WTC11 (cell line): Measurements from ENCODE around the gene RCL1. TPM values are rescaled to one million over a fixed set of nuclear protein-coding genes. Genes with fewer than 3 reads are reported as not detected.

ENCODE experiments used
- ATAC-seq: fragments of 200-7000 bp; cut with Tn5 transposase; 2 replicates; pipeline ENCODE4 v1.10.0; 2021; ENCODE audit warnings: mild to moderate bottlenecking, moderate library complexity
- CTCF ChIA-PET: fragments of 300-600 bp; sonication (Branson Sonifier 250); formaldehyde crosslinking; loops from one replicate; lab custom pipeline; 2021; ENCODE audit warnings: antibody characterized with exemption; lab: Charles Lee
- POLR2A ChIA-PET: fragments of 350-600 bp; sonication (Branson Sonifier 250); formaldehyde crosslinking; loops from one replicate; lab custom pipeline; 2021; ENCODE audit warnings: antibody characterized with exemption; lab: Charles Lee
- DNase-seq: peaks from one replicate; pipeline ENCODE4 v3.0.0; 2021; ENCODE audit warnings: low spot score
- H3K27ac Mint-ChIP-seq: 2 replicates; pipeline ENCODE4 v1.8.0; 2021; ENCODE audit warnings: mixed read lengths
- H3K27me3 Mint-ChIP-seq: 2 replicates; pipeline ENCODE4 v1.8.0; 2021; ENCODE audit warnings: low read depth, mild to moderate bottlenecking, moderate library complexity, mixed read lengths
- H3K36me3 Mint-ChIP-seq: 2 replicates; pipeline ENCODE4 v1.8.0; 2021; ENCODE audit warnings: mixed read lengths
- H3K4me1 Mint-ChIP-seq: 2 replicates; pipeline ENCODE4 v1.8.0; 2022; ENCODE audit warnings: mixed read lengths
- H3K4me3 Mint-ChIP-seq: 2 replicates; pipeline ENCODE4 v1.8.0; 2021; ENCODE audit warnings: mild to moderate bottlenecking, moderate library complexity, mixed read lengths
- H3K9me3 Mint-ChIP-seq: 2 replicates; pipeline ENCODE4 v1.8.0; 2021; ENCODE audit warnings: mixed read lengths
- EMX1 ChIP-seq: fragments of 250-450 bp; sonication (Bioruptor Pico); IDR thresholded peaks from 2 replicates; pipeline ENCODE4 v1.8.0; 2021; ENCODE audit warnings: mild to moderate bottlenecking
- MYBL2 ChIP-seq: sonication (generic); formaldehyde crosslinking; IDR thresholded peaks from 2 replicates; pipeline ENCODE4 v1.8.1; 2023; ENCODE audit warnings: mild to moderate bottlenecking, moderate library complexity, missing genetic modification reagents
- NFATC4 ChIP-seq: fragments of 250-450 bp; sonication (Bioruptor Pico); IDR thresholded peaks from 2 replicates; pipeline ENCODE4 v1.9.0; 2021; ENCODE audit warnings: mild to moderate bottlenecking
- NR1H2 ChIP-seq: sonication (generic); formaldehyde crosslinking; IDR thresholded peaks from 2 replicates; pipeline ENCODE4 v1.9.0; 2021; ENCODE audit warnings: mild to moderate bottlenecking, moderate library complexity, missing genetic modification reagents
- OVOL2 ChIP-seq: fragments of 250-450 bp; sonication (Bioruptor Pico); IDR thresholded peaks from 2 replicates; pipeline ENCODE4 v1.9.0; 2021; ENCODE audit warnings: mild to moderate bottlenecking, borderline replicate concordance
- PRRX2 ChIP-seq: fragments of 250-450 bp; sonication (Bioruptor Pico); IDR thresholded peaks from 2 replicates; pipeline ENCODE4 v1.8.0; 2021; ENCODE audit warnings: mild to moderate bottlenecking
- RORB ChIP-seq: fragments of 250-450 bp; sonication (Bioruptor Pico); IDR thresholded peaks from 2 replicates; pipeline ENCODE4 v1.9.0; 2021; ENCODE audit warnings: mild to moderate bottlenecking
- SMAD3 ChIP-seq: sonication (generic); formaldehyde crosslinking; IDR thresholded peaks from 2 replicates; pipeline ENCODE4 v1.8.0; 2022; ENCODE audit warnings: missing genetic modification reagents, mild to moderate bottlenecking, borderline replicate concordance
- TEAD1 ChIP-seq: sonication (generic); formaldehyde crosslinking; IDR thresholded peaks from 2 replicates; pipeline ENCODE4 v1.8.0; 2022; ENCODE audit warnings: mild to moderate bottlenecking, missing genetic modification reagents
- ZNF121 ChIP-seq: sonication (generic); formaldehyde crosslinking; IDR thresholded peaks from 2 replicates; pipeline ENCODE4 v1.8.0; 2023; ENCODE audit warnings: missing genetic modification reagents
- ZNF219 ChIP-seq: sonication (generic); formaldehyde crosslinking; IDR thresholded peaks from 2 replicates; pipeline ENCODE4 v1.8.0; 2023; ENCODE audit warnings: missing genetic modification reagents, mild to moderate bottlenecking, borderline replicate concordance
- ZNF232 ChIP-seq: sonication (generic); formaldehyde crosslinking; IDR thresholded peaks from 2 replicates; pipeline ENCODE4 v1.8.0; 2022; ENCODE audit warnings: mild to moderate bottlenecking, missing genetic modification reagents
- ZNF396 ChIP-seq: fragments of 250-450 bp; sonication (Bioruptor Pico); IDR thresholded peaks from 2 replicates; pipeline ENCODE4 v1.8.0; 2021; ENCODE audit warnings: mild to moderate bottlenecking, moderate library complexity, borderline replicate concordance
- total RNA-seq: library from RNA; stranded (reverse); gene quantifications from 3 replicates; pipeline ENCODE4 v1.2.3, GENCODE V29; 2021
- TF ChIP-seq, protein P1 (sequence below): sonication (generic); formaldehyde crosslinking; IDR thresholded peaks from 2 replicates; pipeline ENCODE4 v1.8.1; 2023; ENCODE audit warnings: mild to moderate bottlenecking, missing genetic modification reagents, moderate library complexity
- TF ChIP-seq, protein P2 (sequence below): sonication (generic); formaldehyde crosslinking; IDR thresholded peaks from 2 replicates; pipeline ENCODE4 v1.8.1; 2022; ENCODE audit warnings: mild to moderate bottlenecking, moderate library complexity, missing genetic modification reagents
- TF ChIP-seq, protein P3 (sequence below): sonication (generic); formaldehyde crosslinking; IDR thresholded peaks from 2 replicates; pipeline ENCODE4 v1.8.0; 2023; ENCODE audit warnings: missing genetic modification reagents, mild to moderate bottlenecking, borderline replicate concordance
- TF ChIP-seq, protein P4 (sequence below): sonication (generic); formaldehyde crosslinking; IDR thresholded peaks from 2 replicates; pipeline ENCODE4 v1.8.1; 2023; ENCODE audit warnings: mild to moderate bottlenecking, missing genetic modification reagents
- TF ChIP-seq, protein P5 (sequence below): sonication (generic); formaldehyde crosslinking; IDR thresholded peaks from 2 replicates; pipeline ENCODE4 v1.8.0; 2022; ENCODE audit warnings: mild to moderate bottlenecking, missing genetic modification reagents
- TF ChIP-seq, protein P6 (sequence below): sonication (generic); formaldehyde crosslinking; IDR thresholded peaks from 2 replicates; pipeline ENCODE4 v1.8.1; 2022; ENCODE audit warnings: low read depth, missing genetic modification reagents, borderline replicate concordance
- TF ChIP-seq, protein P7 (sequence below): sonication (generic); formaldehyde crosslinking; conservative IDR thresholded peaks from 2 replicates; pipeline ENCODE4 v1.8.1; 2023; ENCODE audit warnings: mild to moderate bottlenecking, low read depth, missing genetic modification reagents, moderate library complexity

Gene RCL1
- total RNA-seq, 1 experiment from 2014 or later = 27.2 TPM

DNA sequence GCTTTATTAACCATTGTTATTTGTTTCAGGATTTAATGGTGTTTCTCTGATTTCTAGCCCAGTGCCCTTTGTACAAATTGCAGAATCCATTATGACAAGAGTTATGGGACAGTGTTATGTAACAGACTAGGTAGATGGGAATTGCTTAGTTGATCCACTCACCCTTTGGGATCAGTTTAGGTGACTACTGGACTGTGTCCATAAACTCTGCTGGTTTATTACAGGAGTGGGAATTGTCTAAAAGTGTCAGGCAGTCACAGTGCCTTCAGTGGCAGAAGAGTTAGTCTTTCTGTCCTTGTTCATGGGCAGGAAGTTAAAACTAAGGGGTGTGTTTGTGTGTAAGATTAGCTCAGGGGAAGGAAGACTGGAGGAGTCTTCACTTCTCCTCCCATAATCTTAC, 29.3 kb downstream of the RCL1 start (continued):
- TF ChIP-seq, protein P1, sequence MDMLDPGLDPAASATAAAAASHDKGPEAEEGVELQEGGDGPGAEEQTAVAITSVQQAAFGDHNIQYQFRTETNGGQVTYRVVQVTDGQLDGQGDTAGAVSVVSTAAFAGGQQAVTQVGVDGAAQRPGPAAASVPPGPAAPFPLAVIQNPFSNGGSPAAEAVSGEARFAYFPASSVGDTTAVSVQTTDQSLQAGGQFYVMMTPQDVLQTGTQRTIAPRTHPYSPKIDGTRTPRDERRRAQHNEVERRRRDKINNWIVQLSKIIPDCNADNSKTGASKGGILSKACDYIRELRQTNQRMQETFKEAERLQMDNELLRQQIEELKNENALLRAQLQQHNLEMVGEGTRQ = no peak
- no peak for TF ChIP-seq RORB (CRISPR knock-in tag)
- no peak for TF ChIP-seq EMX1
- no peak for TF ChIP-seq ZNF121 (CRISPR knock-in tag)

DNA sequence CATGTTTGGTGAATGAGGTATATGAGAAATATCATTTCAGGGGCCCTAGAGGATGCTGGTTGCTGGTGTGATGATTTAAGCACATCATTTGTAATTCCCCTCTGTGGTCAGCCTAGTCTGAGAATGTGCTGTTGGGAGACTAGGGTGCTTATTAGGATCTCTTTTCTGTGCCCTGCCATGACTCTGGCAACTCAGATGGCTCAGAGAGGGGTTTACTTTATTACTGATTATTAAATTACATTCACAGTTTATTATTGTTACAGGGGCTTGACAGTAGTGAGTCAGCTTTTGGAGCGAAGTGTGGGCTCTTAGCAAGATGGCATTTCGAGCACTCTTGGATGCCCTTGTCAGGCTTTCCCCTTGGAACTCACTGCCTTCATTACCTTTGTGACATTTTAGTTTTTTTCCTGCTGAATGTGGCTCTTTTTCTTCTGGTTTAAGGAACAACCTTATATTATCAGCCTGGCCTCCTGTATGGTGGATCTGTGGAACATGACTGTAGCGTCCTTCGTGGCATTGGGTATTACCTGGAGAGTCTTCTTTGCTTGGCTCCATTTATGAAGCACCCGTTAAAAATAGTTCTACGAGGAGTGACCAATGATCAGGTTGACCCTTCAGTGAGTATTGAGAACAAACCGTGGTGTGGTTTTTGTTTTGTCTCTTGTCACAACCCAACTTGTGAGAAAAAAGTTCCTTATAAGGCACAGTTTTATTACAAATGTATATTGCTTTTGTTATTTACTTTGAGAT, 33.8 kb downstream of the RCL1 start:
- TF ChIP-seq, protein P2, sequence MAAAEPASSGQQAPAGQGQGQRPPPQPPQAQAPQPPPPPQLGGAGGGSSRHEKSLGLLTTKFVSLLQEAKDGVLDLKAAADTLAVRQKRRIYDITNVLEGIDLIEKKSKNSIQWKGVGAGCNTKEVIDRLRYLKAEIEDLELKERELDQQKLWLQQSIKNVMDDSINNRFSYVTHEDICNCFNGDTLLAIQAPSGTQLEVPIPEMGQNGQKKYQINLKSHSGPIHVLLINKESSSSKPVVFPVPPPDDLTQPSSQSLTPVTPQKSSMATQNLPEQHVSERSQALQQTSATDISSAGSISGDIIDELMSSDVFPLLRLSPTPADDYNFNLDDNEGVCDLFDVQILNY (CRISPR knock-in tag) = no peak
- no peak for TF ChIP-seq RORB (CRISPR knock-in tag)
- no peak overlapping the region for H3K4me3 Mint-ChIP-seq
- H3K36me3 Mint-ChIP-seq = peaks cover 3% of the 10 kb centered on the region; the same call in 1 of the 2 replicates
- ATAC-seq (no peak), DNase-seq (no peak)
- ChIA-PET POLR2A (no interaction called here), CTCF (no interaction called here)
- no peaks in the 10 kb centered on the region for H3K9me3 Mint-ChIP-seq
- peaks cover 23% of the 10 kb centered on the region for H3K4me1 Mint-ChIP-seq
- H3K27me3 Mint-ChIP-seq = no peaks in the 10 kb centered on the region
- H3K27ac Mint-ChIP-seq = no peak overlapping the region

DNA sequence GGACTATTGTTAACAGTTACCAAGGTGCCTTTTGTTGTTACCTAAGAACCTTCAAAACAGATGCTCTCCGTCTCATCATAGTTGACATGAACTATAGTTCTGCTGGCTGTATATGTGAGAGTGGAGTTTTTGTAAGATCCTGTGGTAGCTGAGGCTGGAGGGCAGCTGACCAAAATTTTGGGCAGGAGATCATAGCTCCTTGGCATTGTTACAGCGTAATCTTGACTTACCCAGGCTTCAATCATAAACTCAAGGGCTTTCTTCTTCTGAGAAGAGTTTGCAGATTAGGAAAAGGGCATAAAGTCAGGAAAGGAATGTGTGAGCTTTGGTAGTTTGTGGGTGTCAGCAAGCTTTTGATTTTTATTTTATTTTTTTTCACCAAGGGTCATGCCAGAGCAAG, 34.5 kb downstream of the RCL1 start:
- Mint-ChIP-seq H3K36me3 (peaks cover 3% of the 10 kb centered on the region; the same call in 1 of the 2 replicates), H3K4me1 (peaks cover 19% of the 10 kb centered on the region), H3K4me3 (no peak overlapping the region), H3K27me3 (no peaks in the 10 kb centered on the region), H3K9me3 (no peaks in the 10 kb centered on the region), H3K27ac (no peak overlapping the region)
- DNase-seq = no peak
- ChIA-PET CTCF (interaction anchor here (0.6 to 0.8 kb wide), 3 partner anchors 67 to 946 kb away, joined by 3 to 6 read pairs (median 4); no protein-coding TSS in a partner anchor), POLR2A (no interaction called here)
- no peak for ATAC-seq
- TF ChIP-seq, protein P3, sequence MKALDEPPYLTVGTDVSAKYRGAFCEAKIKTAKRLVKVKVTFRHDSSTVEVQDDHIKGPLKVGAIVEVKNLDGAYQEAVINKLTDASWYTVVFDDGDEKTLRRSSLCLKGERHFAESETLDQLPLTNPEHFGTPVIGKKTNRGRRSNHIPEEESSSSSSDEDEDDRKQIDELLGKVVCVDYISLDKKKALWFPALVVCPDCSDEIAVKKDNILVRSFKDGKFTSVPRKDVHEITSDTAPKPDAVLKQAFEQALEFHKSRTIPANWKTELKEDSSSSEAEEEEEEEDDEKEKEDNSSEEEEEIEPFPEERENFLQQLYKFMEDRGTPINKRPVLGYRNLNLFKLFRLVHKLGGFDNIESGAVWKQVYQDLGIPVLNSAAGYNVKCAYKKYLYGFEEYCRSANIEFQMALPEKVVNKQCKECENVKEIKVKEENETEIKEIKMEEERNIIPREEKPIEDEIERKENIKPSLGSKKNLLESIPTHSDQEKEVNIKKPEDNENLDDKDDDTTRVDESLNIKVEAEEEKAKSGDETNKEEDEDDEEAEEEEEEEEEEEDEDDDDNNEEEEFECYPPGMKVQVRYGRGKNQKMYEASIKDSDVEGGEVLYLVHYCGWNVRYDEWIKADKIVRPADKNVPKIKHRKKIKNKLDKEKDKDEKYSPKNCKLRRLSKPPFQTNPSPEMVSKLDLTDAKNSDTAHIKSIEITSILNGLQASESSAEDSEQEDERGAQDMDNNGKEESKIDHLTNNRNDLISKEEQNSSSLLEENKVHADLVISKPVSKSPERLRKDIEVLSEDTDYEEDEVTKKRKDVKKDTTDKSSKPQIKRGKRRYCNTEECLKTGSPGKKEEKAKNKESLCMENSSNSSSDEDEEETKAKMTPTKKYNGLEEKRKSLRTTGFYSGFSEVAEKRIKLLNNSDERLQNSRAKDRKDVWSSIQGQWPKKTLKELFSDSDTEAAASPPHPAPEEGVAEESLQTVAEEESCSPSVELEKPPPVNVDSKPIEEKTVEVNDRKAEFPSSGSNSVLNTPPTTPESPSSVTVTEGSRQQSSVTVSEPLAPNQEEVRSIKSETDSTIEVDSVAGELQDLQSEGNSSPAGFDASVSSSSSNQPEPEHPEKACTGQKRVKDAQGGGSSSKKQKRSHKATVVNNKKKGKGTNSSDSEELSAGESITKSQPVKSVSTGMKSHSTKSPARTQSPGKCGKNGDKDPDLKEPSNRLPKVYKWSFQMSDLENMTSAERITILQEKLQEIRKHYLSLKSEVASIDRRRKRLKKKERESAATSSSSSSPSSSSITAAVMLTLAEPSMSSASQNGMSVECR (CRISPR knock-in tag) = no peak
- TF ChIP-seq SMAD3 (no peak), NR1H2 (no peak), PRRX2 (CRISPR knock-in tag) (no peak), ZNF232 (CRISPR knock-in tag) (no peak), TEAD1 (no peak), MYBL2 (CRISPR knock-in tag) (no peak), ZNF396 (CRISPR knock-in tag) (no peak), ZNF219 (CRISPR knock-in tag) (no peak), NFATC4 (CRISPR knock-in tag) (no peak), OVOL2 (CRISPR knock-in tag) (no peak)
- TF ChIP-seq, protein P4, sequence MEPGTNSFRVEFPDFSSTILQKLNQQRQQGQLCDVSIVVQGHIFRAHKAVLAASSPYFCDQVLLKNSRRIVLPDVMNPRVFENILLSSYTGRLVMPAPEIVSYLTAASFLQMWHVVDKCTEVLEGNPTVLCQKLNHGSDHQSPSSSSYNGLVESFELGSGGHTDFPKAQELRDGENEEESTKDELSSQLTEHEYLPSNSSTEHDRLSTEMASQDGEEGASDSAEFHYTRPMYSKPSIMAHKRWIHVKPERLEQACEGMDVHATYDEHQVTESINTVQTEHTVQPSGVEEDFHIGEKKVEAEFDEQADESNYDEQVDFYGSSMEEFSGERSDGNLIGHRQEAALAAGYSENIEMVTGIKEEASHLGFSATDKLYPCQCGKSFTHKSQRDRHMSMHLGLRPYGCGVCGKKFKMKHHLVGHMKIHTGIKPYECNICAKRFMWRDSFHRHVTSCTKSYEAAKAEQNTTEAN = no peak
- TF ChIP-seq, protein P5, sequence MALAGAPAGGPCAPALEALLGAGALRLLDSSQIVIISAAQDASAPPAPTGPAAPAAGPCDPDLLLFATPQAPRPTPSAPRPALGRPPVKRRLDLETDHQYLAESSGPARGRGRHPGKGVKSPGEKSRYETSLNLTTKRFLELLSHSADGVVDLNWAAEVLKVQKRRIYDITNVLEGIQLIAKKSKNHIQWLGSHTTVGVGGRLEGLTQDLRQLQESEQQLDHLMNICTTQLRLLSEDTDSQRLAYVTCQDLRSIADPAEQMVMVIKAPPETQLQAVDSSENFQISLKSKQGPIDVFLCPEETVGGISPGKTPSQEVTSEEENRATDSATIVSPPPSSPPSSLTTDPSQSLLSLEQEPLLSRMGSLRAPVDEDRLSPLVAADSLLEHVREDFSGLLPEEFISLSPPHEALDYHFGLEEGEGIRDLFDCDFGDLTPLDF (CRISPR knock-in tag) = no peak
- TF ChIP-seq, protein P6, sequence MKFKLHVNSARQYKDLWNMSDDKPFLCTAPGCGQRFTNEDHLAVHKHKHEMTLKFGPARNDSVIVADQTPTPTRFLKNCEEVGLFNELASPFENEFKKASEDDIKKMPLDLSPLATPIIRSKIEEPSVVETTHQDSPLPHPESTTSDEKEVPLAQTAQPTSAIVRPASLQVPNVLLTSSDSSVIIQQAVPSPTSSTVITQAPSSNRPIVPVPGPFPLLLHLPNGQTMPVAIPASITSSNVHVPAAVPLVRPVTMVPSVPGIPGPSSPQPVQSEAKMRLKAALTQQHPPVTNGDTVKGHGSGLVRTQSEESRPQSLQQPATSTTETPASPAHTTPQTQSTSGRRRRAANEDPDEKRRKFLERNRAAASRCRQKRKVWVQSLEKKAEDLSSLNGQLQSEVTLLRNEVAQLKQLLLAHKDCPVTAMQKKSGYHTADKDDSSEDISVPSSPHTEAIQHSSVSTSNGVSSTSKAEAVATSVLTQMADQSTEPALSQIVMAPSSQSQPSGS = no peak
- TF ChIP-seq, protein P7, sequence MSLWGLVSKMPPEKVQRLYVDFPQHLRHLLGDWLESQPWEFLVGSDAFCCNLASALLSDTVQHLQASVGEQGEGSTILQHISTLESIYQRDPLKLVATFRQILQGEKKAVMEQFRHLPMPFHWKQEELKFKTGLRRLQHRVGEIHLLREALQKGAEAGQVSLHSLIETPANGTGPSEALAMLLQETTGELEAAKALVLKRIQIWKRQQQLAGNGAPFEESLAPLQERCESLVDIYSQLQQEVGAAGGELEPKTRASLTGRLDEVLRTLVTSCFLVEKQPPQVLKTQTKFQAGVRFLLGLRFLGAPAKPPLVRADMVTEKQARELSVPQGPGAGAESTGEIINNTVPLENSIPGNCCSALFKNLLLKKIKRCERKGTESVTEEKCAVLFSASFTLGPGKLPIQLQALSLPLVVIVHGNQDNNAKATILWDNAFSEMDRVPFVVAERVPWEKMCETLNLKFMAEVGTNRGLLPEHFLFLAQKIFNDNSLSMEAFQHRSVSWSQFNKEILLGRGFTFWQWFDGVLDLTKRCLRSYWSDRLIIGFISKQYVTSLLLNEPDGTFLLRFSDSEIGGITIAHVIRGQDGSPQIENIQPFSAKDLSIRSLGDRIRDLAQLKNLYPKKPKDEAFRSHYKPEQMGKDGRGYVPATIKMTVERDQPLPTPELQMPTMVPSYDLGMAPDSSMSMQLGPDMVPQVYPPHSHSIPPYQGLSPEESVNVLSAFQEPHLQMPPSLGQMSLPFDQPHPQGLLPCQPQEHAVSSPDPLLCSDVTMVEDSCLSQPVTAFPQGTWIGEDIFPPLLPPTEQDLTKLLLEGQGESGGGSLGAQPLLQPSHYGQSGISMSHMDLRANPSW (CRISPR knock-in tag) = no peak
